Measurements from ENCODE around the gene ZMAT5.

The ZMAT5 gene

DNA sequence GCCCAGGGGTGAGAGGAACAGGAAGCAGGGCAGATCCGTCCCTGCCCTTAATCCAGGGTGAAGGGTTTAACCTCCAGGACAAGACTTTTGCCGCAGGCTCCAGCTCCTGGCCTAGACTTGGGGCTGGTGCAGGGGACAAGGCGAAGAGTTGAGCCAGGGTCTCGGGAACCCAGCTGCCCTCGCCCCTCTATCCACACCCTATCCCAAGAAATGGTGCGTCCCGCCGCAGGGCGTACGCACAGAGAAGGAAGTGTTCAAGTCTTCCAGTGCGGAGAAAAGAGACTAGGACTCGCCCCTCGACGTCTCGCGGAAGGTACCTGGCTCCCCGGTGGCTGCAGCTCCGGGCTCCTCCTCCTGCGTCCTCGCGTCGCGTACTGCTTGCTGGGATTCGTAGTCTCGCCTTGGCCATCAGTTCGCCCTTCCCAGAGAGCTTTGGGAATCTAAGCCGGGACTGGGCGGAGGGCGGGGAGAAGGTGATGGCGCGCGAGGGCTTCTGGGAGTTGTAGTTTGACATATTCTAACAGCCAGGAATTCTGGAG is at the start of gene ZMAT5:
Gene ZMAT5 (minus strand): TSS at position 376 of the 539 bp plus-strand sequence. CDS start 18,463 bp downstream, outside the sequence.
- DNase-seq, result peak; percentile 94 to 96

DNA sequence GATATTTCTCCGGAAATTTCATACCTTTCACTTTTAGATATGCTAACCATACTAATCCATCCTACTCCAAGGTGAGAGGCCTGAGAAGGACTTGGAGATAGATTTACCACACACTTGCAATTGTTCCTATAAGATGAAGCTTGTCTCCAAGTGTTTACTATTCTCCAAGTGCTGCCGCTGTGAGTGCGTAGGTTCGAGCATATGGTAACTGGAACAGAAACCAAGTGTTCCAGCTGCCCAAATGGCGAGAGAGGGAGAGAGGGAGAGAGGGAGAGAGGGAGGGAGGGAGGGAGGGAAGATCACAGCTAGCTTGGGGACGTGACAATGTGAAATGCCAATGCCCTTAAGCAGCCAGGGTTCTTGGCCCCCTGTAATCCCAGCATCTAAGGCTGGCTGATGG is 49.7 kb upstream of the ZMAT5 start:
- DNase-seq, result no peak

GRCh38 chr22:29816128-29816527 is 49.3 kb upstream of the ZMAT5 start:
- no peak for DNase-seq

- DNase-seq, result no peak
Observed at GRCh38 chr22:29815580-29815979, 48.8 kb upstream of the ZMAT5 start.

DNA sequence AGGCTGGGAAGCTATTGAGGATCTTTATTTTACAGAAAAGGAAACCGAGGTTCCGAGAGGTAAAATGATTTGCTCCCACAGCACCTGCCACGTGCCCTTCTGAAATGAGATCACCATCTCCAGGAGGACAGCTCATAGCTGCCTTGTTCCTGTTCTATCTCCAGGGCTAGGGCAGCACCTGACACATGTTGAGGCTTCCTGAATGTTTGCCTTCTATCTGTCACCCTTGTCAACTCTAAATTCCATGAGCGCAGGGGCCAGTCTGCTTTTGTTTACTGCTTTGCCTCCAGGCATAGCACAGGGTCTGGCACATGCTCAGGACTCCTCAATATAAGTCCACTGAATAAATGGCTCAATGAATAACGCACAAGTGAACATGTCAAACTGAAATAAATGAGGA is 47.2 kb upstream of the ZMAT5 start:
- no peak for DNase-seq

- no peak for DNase-seq
Observed at GRCh38 chr22:29813563-29813962, 46.8 kb upstream of the ZMAT5 start.

GRCh38 chr22:29813126-29813525 is 46.3 kb upstream of the ZMAT5 start:
- no peak for DNase-seq

DNA sequence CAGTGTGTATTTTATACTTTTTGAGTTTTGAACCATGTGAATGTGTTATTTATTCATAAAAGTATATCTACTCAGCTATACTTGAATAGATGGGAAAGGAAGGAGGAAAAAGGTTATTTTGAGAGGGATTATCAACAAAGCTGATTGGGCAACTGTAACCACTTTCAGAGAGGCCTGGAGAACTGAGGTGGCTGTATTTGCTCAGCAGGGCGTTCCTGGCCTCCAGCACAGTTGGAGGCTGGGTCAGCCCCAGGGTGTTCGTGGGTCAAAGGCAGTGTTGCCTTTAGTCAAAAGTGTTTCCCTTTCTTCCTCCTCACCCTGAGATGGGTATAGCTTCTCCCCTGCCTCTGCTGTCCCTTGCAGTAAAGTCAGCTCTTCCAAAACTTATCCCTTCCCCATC is 44.6 kb upstream of the ZMAT5 start:
- no peak for DNase-seq

- no peak for DNase-seq
Observed at GRCh38 chr22:29810216-29810615, 43.4 kb upstream of the ZMAT5 start.

DNA sequence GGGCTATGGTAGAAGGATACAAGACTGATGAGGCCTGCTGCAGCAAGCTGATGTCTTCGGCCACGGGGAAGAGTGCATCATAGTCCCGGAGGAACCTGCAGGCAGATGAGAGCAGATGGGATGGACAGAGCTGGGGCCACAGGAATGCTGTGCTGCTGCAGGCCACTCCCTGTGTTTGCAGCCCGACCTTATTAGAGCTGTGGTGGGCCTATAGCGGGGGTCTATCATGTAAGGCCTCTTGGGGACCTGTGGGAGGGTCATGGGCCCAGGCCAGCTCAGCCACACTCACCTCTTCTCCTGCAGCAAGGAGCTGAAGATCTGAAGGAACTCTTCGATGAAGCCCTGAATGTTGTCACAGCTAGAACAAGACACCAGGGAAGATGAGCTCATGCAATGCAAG is 39.4 kb upstream of the ZMAT5 start:
- no peak for DNase-seq

DNA sequence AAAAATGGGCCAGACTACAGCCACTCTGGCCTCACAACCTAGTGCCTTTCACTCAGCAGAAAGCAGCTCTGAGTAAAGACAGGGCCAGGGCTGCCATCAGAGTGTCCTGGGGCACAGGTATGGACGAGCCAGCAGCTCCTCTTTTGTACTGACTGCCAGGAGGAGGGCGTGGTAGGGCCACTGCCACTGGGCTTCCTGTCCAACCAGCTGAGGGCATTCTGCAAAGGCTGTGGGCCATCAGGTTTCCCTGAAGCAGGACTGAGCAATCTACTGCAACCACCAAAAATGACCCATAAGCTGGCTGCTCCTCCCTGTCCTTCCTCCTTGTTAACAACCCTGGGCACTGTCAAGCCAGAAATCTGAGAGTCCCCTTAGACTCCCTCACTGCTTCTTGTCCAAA is 38.2 kb upstream of the ZMAT5 start:
- DNase-seq, result no peak

- no peak for DNase-seq
Observed at GRCh38 chr22:29803190-29803589, 36.4 kb upstream of the ZMAT5 start.

DNA sequence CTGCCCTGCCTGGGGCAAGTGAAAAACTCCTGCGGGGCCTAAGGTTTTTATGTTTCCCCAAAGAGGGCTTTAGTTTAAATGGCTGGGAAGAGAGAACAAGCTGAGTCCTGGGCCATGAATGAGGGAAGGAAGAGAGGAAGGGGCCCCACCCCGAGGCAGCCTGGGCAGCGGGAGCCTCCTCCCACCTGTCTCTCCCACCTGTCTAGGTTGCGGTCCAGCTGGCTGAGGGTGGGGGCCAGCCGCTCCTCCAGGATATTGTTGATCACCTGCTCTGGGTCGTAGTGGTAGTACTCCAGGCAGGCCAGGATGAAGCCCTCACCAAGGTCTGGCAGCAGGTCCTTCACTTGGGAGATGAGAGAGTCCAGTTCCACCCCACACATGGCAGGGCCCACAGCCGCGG is 35.0 kb upstream of the ZMAT5 start:
- DNase-seq, result no peak

DNA sequence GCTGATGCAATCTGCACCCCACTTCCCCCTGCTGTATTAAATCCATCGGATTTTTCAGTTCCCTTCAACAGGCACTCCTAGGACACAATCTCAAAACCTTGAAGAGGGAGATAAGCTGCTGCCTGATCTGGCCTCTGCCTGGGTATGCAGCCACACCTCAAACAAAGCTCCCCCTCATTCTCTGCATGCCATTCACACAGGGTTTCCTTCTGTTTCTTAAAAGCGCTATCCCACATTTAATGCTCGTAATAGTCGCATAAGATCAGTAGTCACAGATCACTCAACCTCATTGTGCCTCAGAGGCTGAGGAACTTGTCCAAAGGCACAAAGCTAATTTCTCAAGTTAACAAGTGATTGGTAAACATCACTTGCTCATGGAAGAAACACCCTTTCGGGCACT is 34.3 kb upstream of the ZMAT5 start:
- no peak for DNase-seq

GRCh38 chr22:29799217-29799680 is 32.4 kb upstream of the ZMAT5 start:
- peak; percentile 77 to 78 for DNase-seq

DNA sequence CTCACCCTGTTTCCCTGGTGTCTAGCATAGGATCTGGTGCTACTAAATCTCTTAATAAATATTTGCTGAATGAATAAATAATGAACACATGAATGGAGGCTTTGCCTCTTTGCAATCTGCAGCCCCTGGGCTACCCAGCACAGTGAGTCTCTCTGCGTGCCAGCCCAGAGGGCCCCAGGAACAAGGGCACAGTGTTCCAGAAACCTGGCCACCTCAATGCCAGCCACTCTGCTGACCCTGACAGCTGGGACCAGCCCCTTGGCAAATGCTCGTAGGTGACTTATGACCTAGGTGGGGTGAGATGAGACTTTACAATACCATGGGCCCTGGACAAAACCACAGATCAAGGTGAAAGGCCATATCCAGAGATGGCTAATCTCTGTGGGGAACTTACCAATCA is 32.0 kb upstream of the ZMAT5 start:
- no peak for DNase-seq

- DNase-seq, result no peak
Observed at GRCh38 chr22:29798318-29798717, 31.5 kb upstream of the ZMAT5 start.

- peak in 1 of 2 experiments; percentile 4 for DNase-seq
Observed at GRCh38 chr22:29797351-29797750, 30.5 kb upstream of the ZMAT5 start.

DNA sequence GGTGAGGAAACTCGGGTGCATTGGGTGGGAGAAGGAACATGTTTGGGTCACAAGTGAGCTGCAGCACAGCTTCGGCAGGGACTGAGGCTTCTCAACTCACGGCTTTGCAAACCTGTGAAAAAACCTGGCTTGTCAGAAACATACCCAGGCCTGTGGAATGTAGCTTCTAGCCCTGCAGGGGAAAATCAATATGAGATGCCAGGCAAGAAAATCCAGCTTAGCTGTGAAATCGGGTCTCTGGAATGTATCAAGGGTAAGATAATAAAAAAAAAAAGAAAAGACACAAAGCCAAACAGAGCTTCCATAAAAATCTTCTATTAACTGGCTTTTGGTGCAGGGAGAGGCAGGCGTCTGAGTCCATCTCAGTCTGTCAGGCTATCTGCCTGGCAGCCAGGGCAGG is 28.9 kb upstream of the ZMAT5 start:
- no peak for DNase-seq

GRCh38 chr22:29793396-29793795 is 26.6 kb upstream of the ZMAT5 start:
- DNase-seq, result no peak

DNA sequence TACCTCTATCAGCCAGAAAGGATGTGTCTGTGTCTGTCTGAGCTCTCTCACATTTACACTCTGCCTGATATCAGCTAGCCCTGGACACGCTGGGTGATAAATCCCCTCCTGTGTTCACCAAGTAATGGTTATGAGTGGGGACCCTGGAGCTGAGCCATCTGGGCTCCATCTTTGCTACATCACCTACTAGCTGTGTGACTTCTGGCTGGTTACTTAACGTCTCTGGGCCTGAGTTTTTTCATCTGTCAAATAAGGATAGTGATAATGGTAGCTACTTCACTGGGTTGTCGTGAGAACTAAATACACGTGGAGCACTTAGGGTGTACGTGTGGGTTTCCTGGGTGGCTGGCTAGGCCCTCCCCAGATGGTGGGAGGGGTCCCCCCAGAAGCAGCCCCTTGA is 23.3 kb upstream of the ZMAT5 start:
- DNase-seq, result no peak

GRCh38 chr22:29788339-29789279 is 21.8 kb upstream of the ZMAT5 start:
- DNase-seq, result no peak

DNA sequence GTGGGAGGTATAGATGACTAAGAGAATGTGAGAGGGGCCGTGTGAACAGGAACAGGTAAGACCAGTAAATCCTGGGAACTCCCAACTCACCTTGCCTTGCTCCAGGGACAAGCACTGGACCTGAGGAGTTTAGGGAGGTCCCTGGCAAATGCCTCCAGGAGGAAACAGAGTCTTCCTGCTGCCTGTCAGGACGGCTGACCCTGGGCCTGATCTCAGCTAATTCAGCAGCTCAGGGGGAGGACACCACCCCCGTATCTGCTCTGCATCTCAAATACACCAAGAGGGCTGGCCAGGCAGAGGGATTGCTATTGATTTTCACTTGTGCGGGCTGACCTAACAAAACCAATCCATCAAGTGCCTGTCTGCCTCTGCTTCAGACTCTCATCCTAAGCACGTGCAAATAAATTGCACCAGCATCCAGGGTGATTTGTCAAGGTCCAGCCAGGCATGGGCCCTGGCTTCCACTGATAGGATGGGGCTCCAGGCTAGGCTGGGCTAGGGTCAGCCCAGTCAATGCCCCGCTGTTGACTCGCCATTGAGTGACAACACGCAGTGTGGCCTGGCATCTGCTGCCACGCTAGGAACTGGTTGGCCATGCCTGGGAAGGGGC is 20.7 kb upstream of the ZMAT5 start:
- no peak for DNase-seq

DNA sequence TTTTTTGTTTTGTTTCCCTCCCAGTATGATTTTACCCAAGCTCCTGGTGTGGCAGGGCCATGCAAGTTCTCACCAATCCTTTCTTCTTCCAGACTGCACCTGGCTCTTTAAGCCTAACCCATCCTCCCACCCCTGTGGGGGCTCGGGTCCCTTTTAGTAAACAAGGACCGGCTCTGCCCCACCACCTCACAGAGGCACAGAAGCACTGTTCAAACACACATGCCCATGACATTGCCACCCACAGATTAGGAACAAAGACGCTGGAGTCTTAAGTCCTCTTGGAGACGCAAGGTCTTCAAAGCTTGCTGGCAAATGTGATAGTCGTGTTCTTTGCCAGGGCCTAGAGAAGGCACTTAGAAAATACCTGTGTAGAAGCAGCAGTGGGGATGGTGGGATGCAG is 19.2 kb upstream of the ZMAT5 start:
- DNase-seq, result no peak

All from AML-193 (cell line).